Subcutaneous abdominal adipose tissue (tissue), 5 donors: ENCODE data around the gene EPHX1.
"Not testable (repeated sequence)": the region's sequence is repeated elsewhere in the genome, so short reads cannot be mapped to it uniquely, and the experiment has no call there.

Experiments used
- H3K27ac ChIP-seq: one replicate; pipeline ENCODE4 v1.7.0; 2013; ENCODE audit warnings: low read depth, mild to moderate bottlenecking, inconsistent platforms, low read length, moderate library complexity
- H3K27me3 ChIP-seq, 5 donors: one replicate each; pipeline ENCODE4 v1.7.0; 2013; ENCODE audit warnings: low read length in 5 of 5, inconsistent platforms in 1 of 5; ENCODE audit not compliant: control insufficient read depth in 5 of 5, insufficient read depth in 4 of 5
- H3K36me3 ChIP-seq, 5 donors: one replicate each; pipeline ENCODE4 v1.7.0; 2013; ENCODE audit warnings: low read length in 5 of 5; ENCODE audit not compliant: control insufficient read depth in 5 of 5, insufficient read depth in 5 of 5
- H3K4me1 ChIP-seq, 5 donors: one replicate each; pipeline ENCODE4 v1.7.0; 2013; ENCODE audit warnings: low read length in 5 of 5, mild to moderate bottlenecking in 3 of 5, moderate library complexity in 1 of 5; ENCODE audit not compliant: control insufficient read depth in 5 of 5, insufficient read depth in 5 of 5
- H3K4me3 ChIP-seq, 5 donors: one replicate each; pipeline ENCODE4 v1.7.0; 2013; ENCODE audit warnings: low read length in 5 of 5, low read depth in 1 of 5
- H3K9ac ChIP-seq, 5 donors: one replicate each; pipeline ENCODE4 v1.7.0; 2013; ENCODE audit warnings: low read length in 5 of 5, mild to moderate bottlenecking in 4 of 5, moderate library complexity in 3 of 5
- H3K9me3 ChIP-seq, 5 donors: one replicate each; pipeline ENCODE4 v1.7.0; 2013; ENCODE audit warnings: low read length in 5 of 5; ENCODE audit not compliant: control insufficient read depth in 5 of 5
- donor health status: healthy.
- donor health status: healthy.
- donor health status: healthy.
- donor health status: healthy.
- donor health status: healthy.

Gene EPHX1

DNA sequence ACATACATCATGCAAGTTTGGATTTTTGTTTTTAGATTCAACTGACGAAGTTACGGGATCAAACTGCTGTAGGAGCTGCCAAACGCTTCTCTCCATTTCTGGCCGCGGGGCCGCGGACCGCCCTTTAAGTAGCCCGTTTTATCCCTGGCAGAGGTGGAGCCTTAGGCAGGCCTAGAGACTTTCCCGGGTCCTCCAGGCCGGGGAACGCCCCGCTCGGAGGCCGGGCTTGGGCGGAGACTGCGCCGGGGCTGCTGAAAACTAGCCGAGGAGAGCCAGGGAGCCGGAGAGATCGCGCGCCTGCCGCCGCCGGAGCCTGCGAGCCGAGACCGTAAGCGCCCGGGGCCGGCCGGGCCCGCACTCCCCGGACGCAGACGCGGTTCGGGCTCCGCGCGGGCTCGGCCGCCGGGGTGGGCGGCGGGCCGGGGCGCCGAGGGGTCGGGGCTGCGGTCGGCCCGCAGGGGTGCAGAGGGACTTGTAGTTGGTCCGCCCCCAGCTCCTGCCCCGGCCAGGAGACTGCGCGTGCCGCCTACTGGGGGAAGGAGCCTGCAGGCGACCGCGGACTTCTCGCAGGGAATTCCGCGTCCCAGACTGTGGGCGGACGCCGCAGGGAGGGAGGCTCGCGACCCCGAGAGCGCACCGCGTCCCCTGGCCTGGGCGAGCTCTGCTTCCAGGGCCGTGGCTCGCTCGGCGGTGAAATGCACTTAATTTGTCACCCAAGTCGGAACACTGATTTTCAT lies at the start of gene EPHX1:
TSS of gene EPHX1 (plus strand) at position 283 of the 737 bp plus-strand sequence. CDS start 18,606 bp downstream, outside the sequence.
- H3K27ac ChIP-seq = peak within 1 kb of the TSS; percentile 91
- peak within 1 kb of the TSS in 4 of 5 donors; percentile 63 to 83 (median 75) for H3K9ac ChIP-seq
- peak within 1 kb of the TSS; percentile 75 to 85 (median 82) for H3K4me3 ChIP-seq
- H3K4me1 ChIP-seq = peaks cover 28 to 52% (median 47%) of the 10 kb centered on the region in 5 donors
- H3K36me3 ChIP-seq = peaks cover 0 to 5% (median 2%) of the 10 kb centered on the region in 5 donors
- no peaks in the 10 kb centered on the region for H3K27me3 ChIP-seq
- H3K9me3 ChIP-seq = no peaks in the 10 kb centered on the region

GRCh38 chr1:225760531-225760930 lies 49.4 kb upstream of the EPHX1 start:
- Histone ChIP-seq H3K9ac (no peak overlapping the region), H3K9me3 (no peaks in the 10 kb centered on the region), H3K4me3 (no peak overlapping the region), H3K36me3 (no peaks in the 10 kb centered on the region), H3K4me1 (peaks cover 12 to 58% (median 32%) of the 10 kb centered on the region in 5 donors), H3K27me3 (no peaks in the 10 kb centered on the region), H3K27ac (no peak overlapping the region)

- not testable (repeated sequence) for H3K4me3 ChIP-seq, H3K27ac ChIP-seq, H3K27me3 ChIP-seq, H3K36me3 ChIP-seq, H3K9me3 ChIP-seq, H3K9ac ChIP-seq
- peaks cover 11 to 53% (median 28%) of the 10 kb centered on the region in 5 donors for H3K4me1 ChIP-seq
Measured at GRCh38 chr1:225761395-225761794, 48.5 kb upstream of the EPHX1 start.

DNA sequence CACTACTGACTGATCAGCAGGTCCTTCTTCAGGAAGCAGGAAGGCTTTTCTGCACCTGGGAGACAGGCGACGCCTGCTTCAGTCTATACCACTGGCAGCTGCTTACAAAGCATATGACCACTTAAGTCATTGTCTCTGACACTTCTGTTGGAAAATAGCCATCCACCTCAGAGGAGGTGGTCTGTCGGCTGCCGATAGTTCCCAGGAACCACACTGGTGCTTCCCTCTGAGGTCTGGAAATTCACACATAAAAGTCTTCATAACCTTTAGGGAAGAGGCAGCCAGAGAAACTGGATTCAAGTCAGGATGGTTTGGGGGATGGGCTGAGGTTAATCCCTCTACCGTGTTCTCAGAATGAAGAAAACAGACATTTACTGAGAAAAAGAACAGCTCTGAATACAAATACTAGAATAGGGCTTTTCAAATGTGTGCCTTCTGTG lies 47.9 kb upstream of the EPHX1 start:
- Histone ChIP-seq H3K27ac (peak overlapping the region; percentile 2), H3K4me3 (no peak overlapping the region), H3K4me1 (peaks cover 17 to 57% (median 34%) of the 10 kb centered on the region in 5 donors), H3K36me3 (no peaks in the 10 kb centered on the region), H3K27me3 (no peaks in the 10 kb centered on the region), H3K9me3 (no peaks in the 10 kb centered on the region), H3K9ac (no peak overlapping the region)

DNA sequence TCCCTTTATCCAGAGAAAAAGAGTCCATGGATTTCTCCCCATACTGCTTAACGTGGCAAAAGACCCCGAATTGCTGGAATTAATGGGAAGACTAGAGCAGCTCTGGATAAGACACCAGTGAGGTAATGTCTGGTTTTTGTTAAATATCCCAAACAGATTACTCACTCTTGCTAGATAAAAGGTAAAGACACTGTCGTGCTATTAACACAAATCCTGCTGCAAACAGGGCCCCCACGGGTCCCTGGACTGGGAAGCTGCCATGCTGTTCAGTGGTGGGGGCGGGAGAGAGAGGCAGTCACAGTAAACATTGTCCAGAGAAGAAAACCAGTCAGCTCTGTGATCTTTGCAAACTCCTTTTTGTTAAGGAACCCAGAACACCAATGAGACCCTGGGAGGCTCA lies 47.5 kb upstream of the EPHX1 start:
- no peak overlapping the region for H3K9ac ChIP-seq
- no peak overlapping the region for H3K4me3 ChIP-seq
- H3K4me1 ChIP-seq = peaks cover 17 to 61% (median 38%) of the 10 kb centered on the region in 5 donors
- peak overlapping the region; percentile 2 for H3K27ac ChIP-seq
- H3K27me3 ChIP-seq = no peaks in the 10 kb centered on the region
- H3K9me3 ChIP-seq = no peaks in the 10 kb centered on the region
- no peaks in the 10 kb centered on the region for H3K36me3 ChIP-seq

DNA sequence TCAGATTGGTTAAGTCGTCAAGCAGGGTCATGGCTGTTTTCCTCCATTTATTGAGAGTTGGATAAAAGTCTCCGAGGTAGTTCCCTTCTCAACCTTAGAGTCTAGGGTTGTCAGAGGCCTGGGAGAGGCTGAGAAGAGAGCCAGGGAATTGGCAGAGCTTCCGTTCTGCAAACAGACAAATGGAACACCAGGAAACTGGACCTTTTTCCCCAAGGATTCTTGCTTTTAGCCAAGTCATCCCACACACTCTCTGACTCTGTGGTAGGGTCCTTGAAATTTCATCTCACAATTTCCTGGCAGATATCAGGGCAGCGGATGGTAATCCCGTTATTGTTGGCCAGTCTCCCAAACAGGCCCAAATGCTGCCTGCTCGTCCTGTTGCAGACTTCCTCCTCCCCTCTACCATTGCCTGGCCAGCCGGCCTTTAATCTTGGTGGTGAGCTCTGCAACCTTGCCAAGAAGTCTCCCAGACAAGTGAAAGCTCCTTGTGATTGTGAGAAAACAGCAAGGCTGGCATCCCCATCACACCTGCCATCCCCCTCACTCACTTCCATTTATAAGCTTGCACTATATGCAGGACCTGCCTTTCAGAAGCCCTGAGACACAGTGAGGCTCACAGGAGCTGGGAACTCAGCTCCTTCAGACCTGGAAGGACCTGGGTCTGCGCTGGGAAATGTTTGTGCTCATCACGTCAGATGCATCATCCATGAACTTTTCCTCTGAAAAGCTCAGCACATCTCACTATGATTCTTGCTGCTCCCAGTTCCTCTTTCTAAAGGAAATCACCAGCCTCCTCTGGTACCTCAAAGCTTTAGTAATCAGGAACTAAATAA lies 46.0 kb upstream of the EPHX1 start:
- peak overlapping the region; percentile 62 for H3K27ac ChIP-seq
- no peaks in the 10 kb centered on the region for H3K36me3 ChIP-seq
- H3K4me1 ChIP-seq = peaks cover 20 to 63% (median 46%) of the 10 kb centered on the region in 5 donors
- no peaks in the 10 kb centered on the region for H3K9me3 ChIP-seq
- H3K9ac ChIP-seq = no peak overlapping the region
- H3K27me3 ChIP-seq = no peaks in the 10 kb centered on the region
- H3K4me3 ChIP-seq = peak overlapping the region in 1 of 5 donors; percentile 15

DNA sequence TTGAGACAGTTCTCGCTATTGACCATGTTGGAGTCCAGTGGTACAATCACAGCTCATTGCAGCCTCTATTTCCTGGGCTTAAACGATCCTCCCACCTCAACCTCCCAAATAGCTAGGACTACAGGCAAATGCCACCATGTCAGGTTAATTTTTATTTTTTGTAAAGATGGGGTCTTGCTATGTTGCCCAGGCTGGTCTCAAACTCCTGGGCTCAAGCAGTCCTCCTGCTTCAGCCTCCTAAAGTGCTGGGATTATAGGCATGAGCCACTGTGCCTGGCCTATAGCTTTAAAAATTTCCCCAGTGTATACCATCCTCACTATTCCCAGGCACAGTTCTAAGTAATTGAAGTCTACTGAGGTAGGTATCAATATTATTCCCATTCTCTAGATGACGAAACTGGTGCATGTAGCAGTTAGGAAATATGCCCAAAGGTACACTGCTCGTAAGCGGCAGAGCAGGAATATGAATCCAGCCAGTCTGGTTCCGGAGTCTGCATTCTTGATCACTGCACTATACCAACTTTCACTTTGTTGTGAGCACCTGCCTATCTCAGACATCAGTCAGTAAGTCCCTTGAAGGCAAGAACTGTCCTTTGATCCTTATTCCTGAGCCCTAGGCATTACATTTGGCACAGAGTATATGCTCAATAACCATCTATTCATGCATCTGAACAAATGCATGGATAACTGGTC lies 43.8 kb upstream of the EPHX1 start:
- H3K9me3 ChIP-seq = no peaks in the 10 kb centered on the region
- H3K4me1 ChIP-seq = peaks cover 20 to 75% (median 46%) of the 10 kb centered on the region in 5 donors
- no peak overlapping the region for H3K27ac ChIP-seq
- no peaks in the 10 kb centered on the region for H3K27me3 ChIP-seq
- no peak overlapping the region for H3K4me3 ChIP-seq
- H3K36me3 ChIP-seq = no peaks in the 10 kb centered on the region
- no peak overlapping the region for H3K9ac ChIP-seq

DNA sequence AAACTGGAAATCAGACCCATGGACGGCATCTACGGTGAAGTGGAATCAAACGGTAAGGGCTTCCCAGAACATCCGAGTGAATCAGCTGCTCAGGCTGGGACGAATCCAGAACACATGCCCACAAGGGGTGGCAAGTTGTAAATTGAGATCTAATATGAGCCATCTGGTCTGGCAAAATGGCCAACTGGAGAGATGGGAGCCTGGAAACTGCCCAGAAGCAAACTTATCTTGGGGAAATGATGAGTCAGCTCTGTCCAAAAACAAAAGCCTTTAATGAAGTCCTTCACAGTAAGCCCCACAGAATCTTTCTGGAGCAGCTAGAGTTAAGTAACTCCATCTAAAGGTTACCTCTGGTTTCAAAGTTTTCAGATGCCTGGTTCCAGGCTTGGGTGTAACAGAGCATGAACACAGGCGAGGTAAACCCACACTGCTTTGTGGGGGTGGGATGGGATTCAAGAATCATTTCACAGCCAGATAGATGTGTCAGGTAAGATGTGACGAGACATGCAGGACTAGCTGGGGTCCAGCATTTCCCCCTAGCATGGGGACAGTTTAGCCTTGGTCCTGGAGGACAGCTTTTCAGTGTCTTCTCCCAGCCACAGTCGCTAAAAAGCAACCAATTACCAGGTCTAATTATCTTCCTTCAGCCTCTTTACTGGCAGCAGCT lies 42.8 kb upstream of the EPHX1 start:
- H3K9me3 ChIP-seq = no peaks in the 10 kb centered on the region
- peak overlapping the region in 1 of 5 donors; percentile 59 for H3K9ac ChIP-seq
- peaks cover 19 to 78% (median 45%) of the 10 kb centered on the region in 5 donors for H3K4me1 ChIP-seq
- no peaks in the 10 kb centered on the region for H3K27me3 ChIP-seq
- no peaks in the 10 kb centered on the region for H3K36me3 ChIP-seq
- H3K4me3 ChIP-seq = no peak overlapping the region
- peak overlapping the region; percentile 6 for H3K27ac ChIP-seq

DNA sequence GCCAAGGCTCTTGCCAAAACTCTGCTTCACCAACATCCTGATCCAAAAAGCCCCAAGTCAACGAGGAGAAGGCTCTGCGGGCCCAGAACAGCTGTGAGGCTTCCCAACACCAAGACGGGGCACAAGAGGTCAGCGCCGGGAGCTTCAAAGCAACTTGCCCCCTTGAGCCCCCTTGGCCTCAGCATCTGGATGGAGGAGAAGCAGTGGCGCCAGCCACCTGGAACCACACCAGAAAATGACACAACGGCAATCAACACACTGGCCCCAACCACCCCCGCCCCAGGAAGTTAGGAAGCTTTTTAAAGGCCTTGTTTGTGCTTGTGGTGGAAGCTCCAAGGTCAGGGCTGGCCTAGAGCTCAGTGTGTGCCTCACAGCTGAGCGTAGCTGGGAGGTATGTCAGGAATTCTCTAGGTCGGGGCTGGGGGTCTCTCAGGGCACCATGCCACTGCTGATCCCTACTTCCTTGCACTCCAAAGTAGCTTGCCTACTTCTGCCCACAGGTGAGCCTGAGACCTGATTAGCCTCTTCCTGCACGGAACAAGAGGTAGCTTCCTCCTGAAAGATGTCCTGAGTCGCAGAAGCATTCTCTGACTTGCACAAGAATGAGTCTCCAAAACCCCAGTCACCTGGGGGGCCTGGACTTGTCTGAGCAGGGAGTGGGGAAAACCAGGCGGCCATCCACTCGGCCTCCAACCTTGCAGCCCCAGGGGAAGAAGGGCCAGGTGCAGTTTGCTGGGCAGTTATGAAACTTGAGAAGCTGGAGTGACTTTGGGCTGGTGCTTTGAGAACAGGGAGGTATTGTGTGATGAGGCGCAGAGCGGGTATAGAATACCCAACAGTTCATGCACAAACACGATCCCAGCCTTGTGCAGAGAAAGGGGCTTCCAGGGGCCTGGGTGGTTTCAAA lies 42.0 kb upstream of the EPHX1 start:
- Histone ChIP-seq H3K36me3 (no peaks in the 10 kb centered on the region), H3K4me3 (no peak overlapping the region), H3K9ac (peak overlapping the region in 1 of 5 donors; percentile 59), H3K9me3 (no peaks in the 10 kb centered on the region), H3K4me1 (peaks cover 18 to 77% (median 40%) of the 10 kb centered on the region in 5 donors), H3K27ac (peak overlapping the region; percentile 6), H3K27me3 (no peaks in the 10 kb centered on the region)
